K562 (cell line): ENCODE data around the gene PMVK.

ENCODE experiments used
- POLR2A ChIP-seq: fragments of 450-650 bp; conservative IDR thresholded peaks from 2 replicates; pipeline ENCODE4 v1.6.1; 2016
- ZNF699 ChIP-seq: fragments of 250-450 bp; sonication (Bioruptor Pico); IDR thresholded peaks from 2 replicates; pipeline ENCODE4 v1.8.0; 2021; ENCODE audit warnings: mild to moderate bottlenecking, moderate library complexity; ENCODE audit not compliant: insufficient replicate concordance

DNA sequence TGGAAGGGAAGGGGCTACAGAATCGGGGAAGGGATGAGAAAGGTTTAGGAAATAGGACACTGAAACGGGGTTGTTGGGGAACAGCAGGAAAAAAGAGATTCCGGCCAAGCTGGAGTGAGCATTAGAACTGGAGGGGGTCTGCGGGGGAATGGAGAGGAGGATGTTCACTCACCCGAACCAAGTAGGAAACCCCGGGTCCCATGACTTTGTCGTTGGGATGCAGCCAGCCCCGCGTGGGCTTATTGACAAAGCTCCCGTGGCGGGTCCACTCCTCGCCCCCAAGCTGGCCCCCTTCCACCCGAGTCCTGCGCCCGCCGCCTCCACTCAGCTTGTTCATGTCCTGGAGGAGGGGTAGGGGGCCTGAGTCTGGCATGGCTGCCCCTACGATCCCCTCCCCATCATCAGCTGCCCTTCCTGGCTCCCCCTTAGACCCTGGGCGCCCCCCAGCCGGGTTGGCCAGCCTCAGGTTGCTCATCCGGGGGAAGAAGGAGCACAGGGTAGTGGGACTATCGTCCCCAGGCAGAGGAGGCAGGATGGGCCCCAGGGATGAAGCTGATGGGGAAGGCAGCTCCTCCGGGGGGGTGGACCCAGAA lies 33.4 kb upstream of the PMVK start:
- TF ChIP-seq POLR2A (no peak), ZNF699 (CRISPR knock-in tag) (no peak)
